ENCODE results near the gene IL12RB1. TPM values are rescaled to one million over a fixed set of nuclear protein-coding genes. Genes with fewer than 3 reads are reported as not detected.

IL12RB1 gene
- total RNA-seq, 1 donor from 2014 or later: not detected

- no peak for DNase-seq (ENCODE audit: low spot score)
- Mint-ChIP-seq H3K27me3 (ENCODE audit: low read depth) (peaks cover 2% of the 10 kb centered on the region), H3K27ac (ENCODE audit: unreplicated experiment) (no peak overlapping the region), H3K4me3 (ENCODE audit: unreplicated experiment) (no peak overlapping the region), H3K4me1 (ENCODE audit: low read depth) (no peaks in the 10 kb centered on the region), H3K36me3 (ENCODE audit: low read depth) (no peaks in the 10 kb centered on the region), H3K9me3 (ENCODE audit: low read depth) (no peaks in the 10 kb centered on the region)
- no peak for TF ChIP-seq CTCF (IDR thresholded peaks at IDR 0.05)
These were observed 16.6 kb downstream of the IL12RB1 start for GRCh38 chr19:18070181-18070580.

GRCh38 chr19:18069383-18069782 lies 17.4 kb downstream of the IL12RB1 start:
- no peak for DNase-seq (ENCODE audit: low spot score)
- Mint-ChIP-seq H3K4me3 (ENCODE audit: unreplicated experiment) (no peak overlapping the region), H3K27me3 (ENCODE audit: low read depth) (peaks cover 2% of the 10 kb centered on the region), H3K4me1 (ENCODE audit: low read depth) (no peaks in the 10 kb centered on the region), H3K36me3 (ENCODE audit: low read depth) (no peaks in the 10 kb centered on the region), H3K27ac (ENCODE audit: unreplicated experiment) (no peak overlapping the region), H3K9me3 (ENCODE audit: low read depth) (no peaks in the 10 kb centered on the region)
- no peak for TF ChIP-seq CTCF (IDR thresholded peaks at IDR 0.05)

GRCh38 chr19:18068395-18068794 lies 18.3 kb downstream of the IL12RB1 start:
- TF ChIP-seq CTCF (IDR thresholded peaks at IDR 0.05): no peak
- no peak for DNase-seq (ENCODE audit: low spot score)
- H3K27ac Mint-ChIP-seq (ENCODE audit: unreplicated experiment): no peak overlapping the region

GRCh38 chr19:18065173-18065495 lies 21.6 kb downstream of the IL12RB1 start:
- H3K4me3 Mint-ChIP-seq (ENCODE audit: unreplicated experiment): no peak overlapping the region
- H3K9me3 Mint-ChIP-seq (ENCODE audit: low read depth): no peaks in the 10 kb centered on the region
- DNase-seq (ENCODE audit: low spot score): no peak
- H3K36me3 Mint-ChIP-seq (ENCODE audit: low read depth): no peaks in the 10 kb centered on the region
- H3K27me3 Mint-ChIP-seq (ENCODE audit: low read depth): peaks cover 3% of the 10 kb centered on the region
- no peaks in the 10 kb centered on the region for H3K4me1 Mint-ChIP-seq (ENCODE audit: low read depth)
- no peak for TF ChIP-seq CTCF (IDR thresholded peaks at IDR 0.05)
- H3K27ac Mint-ChIP-seq (ENCODE audit: unreplicated experiment): no peak overlapping the region

More at GRCh38 chr19:18068395-18068794, 18.3 kb downstream of the IL12RB1 start:
- Mint-ChIP-seq H3K4me3 (ENCODE audit: unreplicated experiment) (no peak overlapping the region), H3K9me3 (ENCODE audit: low read depth) (no peaks in the 10 kb centered on the region), H3K4me1 (ENCODE audit: low read depth) (no peaks in the 10 kb centered on the region), H3K27me3 (ENCODE audit: low read depth) (peaks cover 2% of the 10 kb centered on the region), H3K36me3 (ENCODE audit: low read depth) (no peaks in the 10 kb centered on the region)

- Mint-ChIP-seq H3K4me3 (ENCODE audit: unreplicated experiment) (no peak overlapping the region), H3K4me1 (ENCODE audit: low read depth) (peaks cover 3% of the 10 kb centered on the region), H3K36me3 (ENCODE audit: low read depth) (no peaks in the 10 kb centered on the region), H3K27ac (ENCODE audit: unreplicated experiment) (no peak overlapping the region), H3K9me3 (ENCODE audit: low read depth) (no peaks in the 10 kb centered on the region), H3K27me3 (ENCODE audit: low read depth) (peaks cover 3% of the 10 kb centered on the region)
- TF ChIP-seq CTCF (IDR thresholded peaks at IDR 0.05): peak; percentile 69
- no peak for DNase-seq (ENCODE audit: low spot score)
These were observed 23.3 kb downstream of the IL12RB1 start for GRCh38 chr19:18063463-18063862.

Data from chondrocyte (in vitro differentiated cells).